Renal cortex interstitium (tissue), 11 donors: ENCODE measurements around the gene EFR3B. TPM values are rescaled to one million over a fixed set of nuclear protein-coding genes. Genes with fewer than 3 reads are reported as not detected.
"Not testable (repeated sequence)": the region's sequence is repeated elsewhere in the genome, so short reads cannot be mapped to it uniquely, and the experiment has no call there.

Source experiments
- DNase-seq, 11 donors: peaks; one replicate each; pipeline ENCODE4 v3.0.0-alpha.2; 2013; ENCODE audit warnings: low read depth in 9 of 11, low spot score in 4 of 11; ENCODE audit errors: extremely low read depth in 1 of 11
- polyA plus RNA-seq, 3 donors: library from polyadenylated mRNA; unstranded; fragments of 120-200 nt; gene quantifications; one replicate each; pipeline ENCODE4 v1.2.1, GENCODE V29; 2013; ENCODE audit not compliant: insufficient read length in 3 of 3

Gene EFR3B
- polyA plus RNA-seq, 3 donors = 5.9 to 7.5 (median 7.4) TPM

DNA sequence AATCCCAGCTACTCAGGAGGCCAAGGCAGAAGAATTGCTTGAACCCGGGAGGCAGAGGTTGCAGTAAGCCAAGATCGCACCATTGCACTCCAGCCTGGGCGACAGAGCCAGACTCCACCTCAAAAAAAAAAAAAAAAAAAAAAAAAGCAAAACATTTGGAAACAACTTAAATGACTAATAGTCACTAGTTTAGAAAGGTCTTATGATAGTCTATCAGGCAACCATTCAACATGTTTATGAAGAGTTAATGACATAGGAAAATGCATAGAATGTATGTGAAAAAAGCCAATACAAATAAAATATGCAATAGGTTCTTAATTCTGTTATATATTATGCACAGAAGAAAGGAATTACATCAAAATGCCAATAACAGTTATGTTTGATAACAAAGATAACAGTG, 85.2 kb downstream of the EFR3B start:
- DNase-seq = not testable (repeated sequence)

- DNase-seq = no peak
Observed at GRCh38 chr2:25127646-25128045, 85.8 kb downstream of the EFR3B start.

GRCh38 chr2:25129901-25130520, 88.1 kb downstream of the EFR3B start:
- DNase-seq = no peak

GRCh38 chr2:25131253-25131566, 89.3 kb downstream of the EFR3B start:
- no peak for DNase-seq

- no peak for DNase-seq
Observed at GRCh38 chr2:25131567-25132298, 89.9 kb downstream of the EFR3B start.

DNA sequence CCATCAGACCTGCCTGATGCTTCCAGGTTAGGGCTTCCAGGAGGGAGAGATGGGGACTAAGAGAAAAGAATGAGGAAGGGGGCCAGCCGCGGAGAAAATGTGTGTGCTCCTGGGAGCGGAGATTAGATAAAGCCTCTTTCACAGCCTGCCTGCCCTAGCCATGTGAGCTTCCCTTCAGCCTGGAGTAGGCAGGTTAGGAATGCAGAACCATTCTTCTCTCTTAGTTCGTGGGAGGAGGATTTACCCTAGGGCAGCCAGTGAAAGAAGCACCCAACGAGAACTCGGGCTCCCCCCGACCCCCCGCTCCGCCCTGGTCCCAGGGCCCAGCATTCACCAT, 90.4 kb downstream of the EFR3B start:
- no peak for DNase-seq

DNA sequence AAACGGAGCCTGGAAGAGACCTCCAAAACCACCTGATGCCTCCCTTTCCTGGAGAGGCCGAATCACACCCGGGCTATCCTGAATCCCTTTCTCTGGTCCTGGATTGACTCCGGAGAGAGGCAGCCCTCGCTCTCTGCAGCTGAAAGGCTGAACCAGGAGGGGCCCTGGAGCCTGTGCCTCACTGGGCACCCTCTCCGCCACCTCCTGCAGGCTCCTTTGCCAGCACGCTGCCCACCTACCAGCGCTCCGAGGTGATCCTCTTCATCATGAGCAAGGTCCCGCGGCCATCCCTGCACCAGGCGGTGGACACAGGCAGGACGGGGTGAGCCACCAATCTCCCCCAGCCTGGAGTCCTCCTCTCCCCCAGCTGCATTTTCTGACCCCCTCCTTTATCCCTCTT, 90.8 kb downstream of the EFR3B start:
- DNase-seq = no peak

- DNase-seq = not testable (repeated sequence)
Observed at GRCh38 chr2:25140535-25140934, 98.7 kb downstream of the EFR3B start.

DNA sequence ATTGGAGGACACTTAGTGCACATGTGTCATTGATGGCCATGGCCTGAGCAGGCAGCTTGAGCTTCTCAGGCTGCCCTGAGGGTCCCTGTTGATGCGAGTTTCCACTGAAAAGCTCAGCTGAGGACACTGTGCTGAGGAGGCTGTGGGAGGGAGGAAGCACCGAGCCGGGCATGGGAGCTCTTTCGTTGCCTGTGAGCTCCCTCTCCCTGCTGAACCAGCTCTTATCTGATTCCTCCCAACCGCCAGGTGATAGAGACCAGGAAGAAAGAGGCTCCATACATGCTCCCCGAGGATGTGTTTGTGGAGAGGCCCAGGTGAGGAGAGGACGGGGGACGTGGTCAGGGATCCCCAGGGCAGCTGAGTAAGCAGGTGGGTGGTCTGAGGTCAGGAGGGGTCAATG, 99.2 kb downstream of the EFR3B start:
- no peak for DNase-seq

DNA sequence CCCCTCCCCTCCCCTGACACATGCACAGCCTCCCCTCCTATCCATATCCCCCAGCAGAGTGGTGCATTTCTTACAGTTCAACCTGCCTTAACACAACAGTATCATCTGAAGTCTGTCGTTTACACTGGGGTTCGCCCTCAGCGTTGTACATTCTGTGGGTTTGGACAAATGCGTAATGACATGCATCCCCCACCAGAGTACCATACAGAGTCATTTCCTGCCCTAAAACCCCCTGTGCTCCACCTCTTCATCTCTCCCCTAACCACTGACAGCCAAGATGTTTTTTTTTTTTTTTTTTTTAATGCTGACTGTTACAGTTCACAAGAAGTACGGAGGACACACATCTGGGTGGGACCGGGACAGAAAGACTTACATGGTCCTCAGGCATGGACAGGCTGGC, 103.9 kb downstream of the EFR3B start:
- DNase-seq = no peak

DNA sequence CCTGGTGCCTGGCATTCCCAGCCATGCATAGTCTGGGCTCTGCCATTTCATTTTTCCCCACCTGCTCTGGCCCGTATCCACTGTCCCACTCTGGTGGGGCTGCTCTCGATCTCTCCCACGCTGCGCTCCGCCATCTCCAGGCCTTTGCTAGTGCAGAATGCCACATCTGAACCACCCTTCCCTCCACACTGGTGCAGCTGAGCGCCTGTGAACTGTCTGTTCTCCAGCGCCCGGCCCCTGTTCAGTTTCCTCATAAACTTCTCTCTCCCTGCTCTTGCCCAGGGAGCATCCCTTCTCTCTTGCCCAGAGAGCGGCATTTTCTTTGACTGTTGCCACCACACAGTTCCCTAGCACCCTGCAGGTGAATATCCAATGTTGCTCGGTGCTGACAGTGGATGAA, 105.0 kb downstream of the EFR3B start:
- DNase-seq = no peak

- DNase-seq = no peak
Observed at GRCh38 chr2:25149646-25150045, 107.8 kb downstream of the EFR3B start.

GRCh38 chr2:25150993-25151392, 109.1 kb downstream of the EFR3B start:
- not testable (repeated sequence) for DNase-seq

DNA sequence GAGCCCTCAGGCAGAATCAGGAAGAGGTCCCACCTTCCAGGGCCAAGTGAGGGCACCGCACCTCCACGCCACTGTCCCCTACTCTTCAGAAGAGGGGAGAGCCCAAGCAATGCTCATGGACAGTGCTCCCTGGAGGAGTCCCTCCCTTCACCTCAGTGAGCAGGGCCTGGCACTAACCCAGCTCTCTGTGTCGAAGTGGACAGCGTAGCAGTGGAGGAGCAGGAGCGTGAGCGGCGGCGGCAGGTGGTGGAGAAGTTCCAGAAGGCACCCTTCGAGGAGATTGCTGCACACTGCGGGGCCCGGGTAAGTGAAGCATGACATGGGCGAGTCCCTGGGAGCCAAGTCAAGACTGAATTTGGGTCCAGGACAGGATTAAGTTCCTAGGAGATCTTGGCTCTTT, 109.8 kb downstream of the EFR3B start:
- no peak for DNase-seq

DNA sequence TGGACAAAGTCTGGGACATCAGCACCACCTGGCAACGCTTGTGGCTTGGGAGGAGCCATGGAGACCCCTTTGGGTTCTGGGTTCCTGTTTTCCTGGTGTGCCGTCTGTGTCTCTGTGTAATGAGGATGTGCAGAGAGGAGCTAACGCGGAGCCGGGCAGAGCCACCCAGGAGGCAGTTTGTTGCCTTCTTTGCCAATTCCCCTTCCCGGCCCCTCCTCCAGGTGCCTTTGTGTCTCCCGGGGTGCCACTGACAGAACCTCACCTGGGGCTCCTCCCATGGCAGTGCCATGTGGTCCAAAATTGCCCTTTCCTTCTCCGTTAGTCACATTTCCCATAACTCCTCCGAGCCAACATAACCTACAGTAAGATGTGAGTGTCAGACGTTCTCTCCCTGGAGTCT, 113.5 kb downstream of the EFR3B start:
- no peak for DNase-seq

DNA sequence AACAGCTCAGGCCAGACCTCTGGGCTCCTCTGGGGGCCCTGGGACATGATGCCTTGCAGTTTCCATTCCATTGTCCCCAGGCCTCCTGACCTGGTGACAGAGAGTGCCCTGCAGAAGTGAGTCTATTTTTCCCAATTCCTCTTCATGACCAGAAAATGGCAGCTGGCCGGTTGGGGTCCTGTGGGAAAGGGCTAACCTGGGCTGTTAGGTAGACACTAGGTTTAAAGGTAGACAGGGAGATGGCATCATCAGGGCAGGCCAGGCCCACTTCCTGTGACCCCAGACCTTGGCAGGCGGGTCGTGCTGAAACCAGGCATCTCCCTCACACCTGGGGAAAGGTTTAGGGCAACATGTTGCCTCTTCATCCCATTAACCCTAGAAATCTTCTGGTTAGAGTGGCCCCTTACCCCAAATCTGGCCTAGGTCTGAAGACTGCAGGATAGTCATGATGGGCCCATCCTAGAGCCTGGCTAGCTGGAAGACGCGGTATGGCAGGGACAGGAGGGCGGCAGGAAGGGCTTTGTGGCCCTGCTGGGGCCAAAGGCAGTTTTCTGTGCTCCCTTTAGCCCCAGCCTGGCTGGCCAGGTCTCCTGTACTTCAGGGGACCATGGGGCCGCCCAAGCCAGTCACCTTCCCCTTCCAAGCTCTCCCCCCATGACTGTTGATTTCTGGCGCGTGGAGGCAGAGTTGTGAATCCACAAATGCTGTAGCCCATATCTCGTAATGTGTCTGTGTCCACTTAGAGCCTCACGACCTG, 116.4 kb downstream of the EFR3B start:
- DNase-seq = no peak

DNA sequence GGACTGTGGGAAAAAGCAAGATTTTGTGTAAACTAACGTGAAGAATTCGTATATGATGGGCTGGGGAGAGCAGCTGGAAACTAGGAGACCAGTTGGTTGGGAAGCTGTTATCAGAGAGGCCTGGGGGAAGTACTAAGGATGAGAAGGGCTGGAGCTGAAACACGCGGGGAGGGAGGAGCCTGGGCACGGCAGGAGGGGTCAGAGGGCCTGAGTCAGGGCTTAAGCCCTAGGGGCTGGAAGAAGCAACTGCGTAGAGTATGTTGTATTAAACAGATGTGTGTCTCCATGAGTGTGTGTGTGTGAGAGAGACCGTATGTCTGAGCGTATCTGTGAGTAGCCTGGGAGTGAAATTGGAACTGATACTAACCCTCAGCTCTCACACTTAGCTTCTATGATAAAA, 118.1 kb downstream of the EFR3B start:
- DNase-seq = no peak

DNA sequence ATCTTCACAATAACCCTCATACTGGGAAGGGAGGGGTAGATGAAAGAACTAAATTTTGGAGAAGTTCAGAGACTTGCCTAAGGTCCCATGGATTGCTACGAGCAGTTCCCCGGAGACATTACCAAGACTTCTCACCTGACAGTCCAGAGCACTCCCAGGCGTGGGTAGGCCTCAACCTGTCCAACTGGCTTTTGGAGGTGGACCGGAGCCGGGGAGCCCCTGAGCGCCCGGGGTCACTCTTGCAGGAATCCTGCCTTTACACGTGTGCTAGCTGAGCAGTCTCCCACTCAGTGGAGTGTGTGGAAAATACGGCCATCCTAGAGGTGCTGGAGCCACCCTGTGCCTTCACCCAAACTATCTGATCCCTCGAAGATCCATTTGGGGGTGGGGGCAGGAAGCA, 118.5 kb downstream of the EFR3B start:
- no peak for DNase-seq

DNA sequence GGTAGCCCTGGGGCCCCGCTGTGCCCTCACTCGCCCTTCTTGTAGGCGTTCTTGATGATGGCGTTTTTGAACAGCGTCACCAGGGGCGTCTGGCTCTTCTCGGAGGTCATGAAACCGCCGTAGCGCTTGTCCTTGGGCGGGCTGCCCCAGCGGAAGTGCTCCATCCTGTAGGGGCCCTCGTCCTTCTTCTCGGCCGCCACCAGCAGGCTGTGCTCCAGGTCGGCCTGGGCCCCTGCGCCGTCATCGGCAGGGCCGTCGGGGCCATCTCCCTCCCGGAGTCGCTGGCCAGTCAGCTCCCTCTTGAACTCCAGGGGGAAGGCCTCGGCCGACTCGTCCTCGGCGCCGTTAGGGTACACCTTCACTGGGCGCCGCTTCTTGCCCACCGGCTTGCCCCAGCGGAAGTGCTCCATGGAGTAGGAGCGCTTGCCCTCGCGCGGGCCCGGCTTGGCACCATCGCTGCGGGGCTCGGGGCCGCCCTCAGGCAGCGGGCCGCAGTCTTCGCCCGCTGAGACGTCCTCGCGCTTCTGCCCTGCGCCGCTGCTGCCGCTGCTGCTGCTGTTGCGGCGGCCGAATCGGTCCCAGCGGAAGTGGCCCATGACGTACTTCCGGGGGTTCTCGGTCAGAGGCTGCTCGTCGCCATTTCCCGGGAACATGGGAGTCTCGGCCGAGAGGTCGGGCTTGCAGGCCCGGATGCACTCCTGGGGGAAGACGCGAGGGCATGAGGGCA, 119.3 kb downstream of the EFR3B start:
- DNase-seq = peak in 7 of 11 donors; percentile 27 to 65 (median 33)

- not testable (repeated sequence) for DNase-seq
Observed at GRCh38 chr2:25162061-25162460, 120.2 kb downstream of the EFR3B start.
